ENCODE results near the gene MINDY3.

Gene MINDY3

DNA sequence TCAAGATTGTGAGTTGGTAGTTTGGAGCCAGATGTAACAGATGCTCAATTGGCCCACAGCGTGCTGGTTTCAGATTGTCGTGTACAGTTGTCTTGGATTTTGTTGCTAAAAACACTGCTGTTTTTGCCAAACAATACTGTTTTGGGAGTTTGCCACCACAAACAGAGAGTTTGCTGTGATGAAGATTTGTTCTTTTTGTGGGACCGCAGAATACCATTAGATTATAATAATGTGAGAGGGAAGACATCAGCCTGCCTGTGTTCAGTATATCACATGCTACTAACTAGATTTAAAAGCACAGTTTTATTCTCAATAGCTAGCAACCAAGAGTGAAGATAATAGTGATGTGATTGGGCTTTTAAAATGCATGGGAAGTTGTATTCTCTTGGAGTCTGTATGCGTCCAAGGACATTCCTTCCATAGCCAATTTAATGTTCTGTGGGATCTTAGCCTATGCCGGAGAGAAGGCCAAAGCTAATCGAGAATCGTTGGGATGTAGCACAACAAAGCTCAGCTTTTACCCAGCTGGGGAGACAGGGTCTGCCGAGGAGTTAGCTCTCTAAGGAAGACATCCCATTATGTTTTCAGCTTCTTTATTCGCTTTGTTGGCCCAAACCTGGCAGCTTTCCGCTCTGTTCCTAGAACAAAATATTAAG, 121.9 kb downstream of the MINDY3 start:
- no peak for DNase-seq (ENCODE audit: low read depth)

DNA sequence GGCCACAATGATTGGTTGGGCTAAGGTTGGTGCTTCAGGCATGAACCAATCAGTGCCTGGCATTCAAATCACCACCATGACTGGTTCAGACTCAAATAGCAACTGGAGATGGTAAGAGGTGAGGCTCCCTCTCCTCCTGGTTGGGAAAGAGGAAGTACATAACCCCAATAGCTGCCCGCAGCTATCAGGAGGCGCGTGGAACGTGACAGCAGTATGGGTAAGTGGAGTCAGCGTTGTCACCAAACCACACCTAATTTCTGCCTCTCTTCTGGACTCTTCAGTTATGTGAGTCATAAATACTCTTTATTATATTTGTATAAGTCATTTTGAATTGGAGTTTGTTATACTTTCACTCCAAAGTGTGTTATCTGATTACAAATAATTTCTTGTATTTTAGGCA, 122.7 kb downstream of the MINDY3 start:
- no peak for DNase-seq (ENCODE audit: low read depth)

DNA sequence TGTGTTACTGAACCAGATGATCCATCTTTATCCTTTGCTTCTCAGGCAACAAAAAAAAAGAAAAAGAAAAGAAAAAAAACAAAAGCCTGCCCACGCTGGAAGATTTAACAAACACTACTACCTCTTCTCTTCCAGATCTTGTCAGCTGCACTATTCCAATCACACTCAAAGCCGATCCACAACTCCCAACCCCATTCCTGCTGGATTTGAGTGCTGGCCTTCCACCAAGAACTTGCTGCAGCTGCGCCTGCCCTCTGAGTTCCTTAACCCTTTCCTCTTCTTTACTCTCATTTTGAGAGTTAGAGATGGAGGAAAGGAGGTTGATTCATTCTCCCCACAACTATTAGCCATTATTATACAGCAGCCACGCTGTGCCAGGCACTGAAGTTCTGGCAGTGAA, 124.5 kb downstream of the MINDY3 start:
- no peak for DNase-seq (ENCODE audit: low read depth)

DNA sequence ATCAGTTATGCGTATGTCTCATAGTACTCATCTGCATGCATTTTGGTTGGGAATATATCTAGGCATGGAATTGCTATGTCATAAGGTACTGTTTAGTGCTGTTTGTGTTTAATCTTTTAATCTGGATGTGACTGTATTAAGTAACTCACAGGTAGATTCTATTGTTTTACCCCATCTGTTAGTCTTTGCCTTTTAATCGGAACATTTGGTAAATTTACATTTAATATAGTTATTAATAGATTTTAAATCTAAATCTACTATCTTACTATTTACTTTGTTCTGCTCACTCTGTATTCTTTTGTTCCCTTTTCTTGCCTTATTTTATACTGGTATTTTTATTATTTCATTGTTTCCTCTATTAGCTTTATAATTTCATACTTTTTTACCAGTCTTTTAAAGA, 130.0 kb downstream of the MINDY3 start:
- DNase-seq (ENCODE audit: low read depth): no peak

DNA sequence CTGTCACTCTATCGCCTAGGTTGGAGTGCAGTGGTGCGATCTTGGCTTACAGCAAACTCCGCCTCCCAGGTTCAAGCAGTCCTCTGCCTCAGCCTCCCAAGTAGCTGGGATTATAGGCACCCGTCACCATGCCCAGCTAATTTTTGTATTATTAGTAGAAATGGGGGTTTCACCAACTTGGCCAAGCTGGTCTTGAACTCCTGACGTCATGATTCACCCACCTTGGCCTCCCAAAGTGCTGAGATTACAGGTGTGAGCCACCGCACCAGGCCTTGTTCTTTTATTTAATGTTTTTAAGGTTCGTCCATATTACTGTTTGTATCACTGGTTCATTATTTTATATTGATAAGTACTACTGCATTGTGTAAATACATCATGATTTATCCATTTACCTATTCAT, 130.4 kb downstream of the MINDY3 start:
- no peak for DNase-seq (ENCODE audit: low read depth)
